ENCODE measurements around the gene SLC44A1.

The SLC44A1 gene

GRCh38 chr9:105275938-105276337 is 31.5 kb downstream of the SLC44A1 start:
- no peak for DNase-seq

GRCh38 chr9:105278751-105279150 is 34.3 kb downstream of the SLC44A1 start:
- no peak for DNase-seq

- DNase-seq = no peak
These were observed 36.2 kb downstream of the SLC44A1 start for GRCh38 chr9:105280691-105281090.

DNA sequence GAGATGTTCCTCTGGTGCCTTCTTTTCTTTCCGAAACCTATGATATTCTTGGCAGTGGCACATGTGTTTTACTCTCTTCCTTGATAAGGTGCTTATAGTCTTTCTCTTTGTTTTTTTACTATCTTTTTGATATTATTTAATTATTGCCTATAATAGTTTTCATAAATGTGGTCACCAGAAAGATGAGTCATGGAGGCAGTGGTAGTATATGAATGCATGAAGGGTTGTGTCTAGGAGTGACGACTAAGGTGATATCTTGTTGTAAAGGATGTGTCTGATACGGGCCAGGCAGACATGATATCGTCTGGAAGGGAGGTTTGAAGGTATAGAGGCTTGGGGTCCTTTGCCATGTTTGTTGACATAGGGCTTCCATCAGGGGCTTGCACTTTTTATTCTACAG is 36.8 kb downstream of the SLC44A1 start:
- no peak for DNase-seq

DNA sequence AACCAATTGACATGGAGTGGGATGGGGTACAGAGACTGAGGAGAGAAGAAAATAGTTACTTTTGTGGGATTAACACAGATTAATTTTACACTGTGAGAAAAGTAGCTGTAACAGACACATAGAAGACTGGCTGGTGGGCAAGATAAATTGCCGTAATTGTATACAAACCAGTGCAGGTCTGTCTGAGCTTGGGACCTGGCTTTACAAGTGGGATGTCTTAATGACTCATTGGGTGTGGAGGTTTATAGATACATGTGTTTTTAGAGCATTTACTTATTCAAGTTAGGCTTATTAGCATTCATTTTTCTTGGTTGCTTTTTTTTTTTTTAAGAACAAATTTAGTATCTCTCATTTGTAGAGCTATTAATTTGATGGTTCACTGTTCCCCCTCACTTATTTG is 37.5 kb downstream of the SLC44A1 start:
- DNase-seq = no peak

DNA sequence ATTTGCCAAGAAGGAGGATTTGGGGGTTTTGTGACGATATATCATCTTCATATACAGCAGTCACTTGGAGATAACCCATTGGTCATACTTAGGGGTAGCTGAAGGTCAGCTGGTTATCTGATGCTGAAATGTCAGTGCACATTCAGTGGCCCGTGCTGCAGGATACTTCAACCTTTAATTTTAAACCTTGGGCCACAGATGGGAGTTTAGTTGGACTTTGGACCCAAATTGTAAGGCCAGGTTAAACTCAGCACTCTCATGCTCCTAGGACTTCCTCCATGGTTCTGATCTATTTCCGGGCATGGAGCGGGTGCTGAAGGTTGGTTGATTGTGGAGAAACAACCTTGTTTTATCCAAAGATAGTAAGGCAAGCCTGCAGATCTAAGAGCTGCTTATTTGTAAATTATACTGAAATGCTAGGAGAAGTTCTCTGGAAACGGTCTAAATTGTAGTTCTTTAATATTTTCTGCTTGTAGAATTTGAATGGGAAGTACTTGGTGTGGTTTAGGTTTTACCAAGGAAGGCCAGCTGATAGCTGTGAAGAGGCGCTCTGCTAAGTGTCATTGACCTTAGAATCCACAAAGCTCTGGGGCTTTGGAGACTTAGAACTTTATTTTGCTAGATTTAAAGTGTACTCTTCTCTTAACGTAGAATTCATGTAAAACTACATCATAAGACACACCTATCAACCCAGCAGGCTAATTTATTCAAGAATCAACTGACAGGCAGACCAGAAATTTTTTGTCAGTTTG is 38.6 kb downstream of the SLC44A1 start:
- no peak for DNase-seq

DNA sequence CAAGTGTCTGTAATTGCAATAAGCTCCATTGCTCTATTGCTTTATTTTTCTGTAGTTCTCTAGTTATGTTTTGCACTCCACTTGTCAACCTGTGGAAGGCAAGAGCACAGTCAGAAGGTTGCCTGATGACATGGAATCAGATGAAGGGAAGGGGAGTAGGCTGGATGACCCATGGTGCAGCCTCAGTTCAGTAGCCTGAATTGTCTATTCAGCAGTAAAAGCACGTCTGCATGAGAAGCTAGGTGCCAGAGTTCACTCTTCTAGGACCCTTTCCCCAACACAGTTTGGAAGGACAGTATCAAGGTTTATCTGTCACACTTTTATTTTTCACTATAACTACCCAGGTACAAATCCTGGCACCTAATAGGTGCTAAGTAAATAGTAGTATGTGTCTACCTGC is 39.3 kb downstream of the SLC44A1 start:
- DNase-seq = no peak

DNA sequence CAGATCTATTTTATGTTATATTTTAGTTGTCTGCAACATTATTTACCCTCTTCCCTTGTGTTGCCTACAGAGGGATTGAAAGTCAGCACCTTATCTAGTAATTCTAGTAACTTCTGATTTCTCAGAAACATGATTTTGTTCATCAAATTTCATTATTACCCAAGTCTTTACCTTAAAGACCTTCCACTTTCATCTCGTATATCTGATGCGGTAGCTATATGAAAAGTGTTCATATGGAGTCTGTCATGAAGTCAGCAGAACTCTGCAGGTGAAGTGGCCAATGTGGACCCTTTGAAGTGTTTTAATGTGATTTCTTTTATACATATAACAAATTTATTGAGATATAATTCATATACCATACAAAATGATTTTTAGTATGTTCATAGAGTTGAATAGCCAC is 40.0 kb downstream of the SLC44A1 start:
- no peak for DNase-seq

- DNase-seq = no peak
These were observed 41.6 kb downstream of the SLC44A1 start for GRCh38 chr9:105286098-105286497.

- no peak for DNase-seq
These were observed 44.9 kb downstream of the SLC44A1 start for GRCh38 chr9:105289305-105289704.

DNA sequence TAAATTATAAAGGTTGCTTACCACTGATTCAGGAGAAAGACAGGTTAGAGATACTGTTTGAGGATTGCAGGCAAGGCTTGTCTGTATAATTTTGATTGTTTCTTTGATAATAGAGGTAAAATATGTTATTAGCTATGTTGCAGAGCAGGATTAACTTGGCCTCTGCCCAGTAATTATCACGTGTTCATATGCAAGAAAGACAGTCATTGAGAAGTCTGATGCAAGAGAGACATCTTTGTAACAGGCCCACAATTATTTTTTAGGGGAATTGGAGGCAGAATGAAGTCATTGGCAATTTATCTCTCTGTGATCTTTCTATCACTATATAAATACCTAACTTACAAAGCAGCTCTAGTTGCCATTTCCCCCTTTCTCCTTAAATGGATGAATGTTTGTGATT is 46.0 kb downstream of the SLC44A1 start:
- DNase-seq = no peak

DNA sequence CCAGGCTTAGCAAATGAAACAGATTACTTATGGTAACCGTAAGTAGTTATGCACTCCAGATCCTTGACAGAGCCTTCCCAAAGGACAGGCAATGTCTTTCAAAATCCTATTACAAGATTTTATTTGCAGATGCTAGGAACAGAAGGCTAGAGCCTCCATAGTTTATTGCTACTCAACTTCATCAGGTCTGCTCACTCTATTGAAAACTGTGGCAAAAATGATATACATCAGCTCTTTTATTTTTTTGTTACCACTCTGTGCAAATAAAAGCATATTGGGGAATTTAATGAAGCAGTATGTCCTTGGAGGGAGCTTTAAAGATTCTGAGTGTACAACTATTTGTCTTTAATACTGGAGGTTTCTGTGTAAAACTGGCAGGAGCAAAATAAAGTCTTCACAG is 46.5 kb downstream of the SLC44A1 start:
- DNase-seq = no peak

GRCh38 chr9:105291422-105291859 is 47.0 kb downstream of the SLC44A1 start:
- no peak for DNase-seq

GRCh38 chr9:105291938-105292337 is 47.5 kb downstream of the SLC44A1 start:
- DNase-seq = no peak

- no peak for DNase-seq
These were observed 49.0 kb downstream of the SLC44A1 start for GRCh38 chr9:105293408-105293807.

DNA sequence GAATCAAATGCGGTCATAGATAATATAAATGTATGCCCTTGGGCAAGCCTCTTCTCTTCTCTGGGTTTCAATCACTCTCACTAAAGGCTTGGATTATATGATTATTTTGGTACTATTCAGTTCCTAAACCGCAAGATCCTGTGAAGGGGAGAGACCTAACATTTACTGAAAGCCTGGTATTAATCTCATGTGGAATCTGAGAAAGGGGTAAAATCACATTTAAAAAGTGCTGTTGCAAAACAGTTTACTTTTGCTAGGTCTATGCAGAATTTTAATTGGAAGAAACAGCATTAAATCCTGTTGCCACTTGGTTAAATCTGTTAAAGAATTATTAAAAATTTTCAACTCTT is 50.7 kb downstream of the SLC44A1 start:
- DNase-seq = no peak

GRCh38 chr9:105295986-105296385 is 51.5 kb downstream of the SLC44A1 start:
- no peak for DNase-seq

- no peak for DNase-seq
These were observed 52.0 kb downstream of the SLC44A1 start for GRCh38 chr9:105296445-105296844.

- DNase-seq = no peak
These were observed 52.4 kb downstream of the SLC44A1 start for GRCh38 chr9:105296877-105297287.

GRCh38 chr9:105297442-105298075 is 53.1 kb downstream of the SLC44A1 start:
- no peak for DNase-seq

DNA sequence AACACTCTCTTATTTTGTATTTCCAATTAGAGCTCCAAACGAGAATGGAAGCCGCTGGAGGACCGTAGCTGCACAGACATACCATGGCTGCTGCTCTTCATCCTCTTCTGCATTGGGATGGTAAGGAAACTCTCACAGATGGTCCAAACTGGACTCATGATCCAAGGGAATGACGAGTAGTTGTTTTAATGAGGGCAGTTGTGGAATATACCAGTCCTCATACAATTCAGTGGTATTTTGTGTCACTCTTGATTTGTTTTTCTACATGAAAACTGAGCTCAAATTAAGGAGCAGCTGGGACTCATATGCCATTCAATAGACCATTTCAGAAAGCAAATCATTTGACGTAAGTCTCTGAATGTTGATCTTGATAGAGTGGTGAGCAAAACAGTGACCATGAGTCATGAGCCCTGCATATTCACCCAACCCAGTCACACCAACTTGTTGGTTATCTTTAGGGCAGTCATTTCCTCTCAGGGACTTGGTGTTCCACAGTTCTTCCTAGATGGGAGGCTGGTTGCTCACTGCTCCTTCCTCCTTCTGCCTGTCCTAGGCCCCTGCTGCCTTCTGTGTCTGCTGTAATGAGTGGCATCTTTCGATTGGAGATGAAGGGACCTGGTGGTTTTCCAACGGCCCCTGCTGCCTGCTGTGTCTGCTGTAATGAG is 54.9 kb downstream of the SLC44A1 start:
- DNase-seq = no peak

DNA sequence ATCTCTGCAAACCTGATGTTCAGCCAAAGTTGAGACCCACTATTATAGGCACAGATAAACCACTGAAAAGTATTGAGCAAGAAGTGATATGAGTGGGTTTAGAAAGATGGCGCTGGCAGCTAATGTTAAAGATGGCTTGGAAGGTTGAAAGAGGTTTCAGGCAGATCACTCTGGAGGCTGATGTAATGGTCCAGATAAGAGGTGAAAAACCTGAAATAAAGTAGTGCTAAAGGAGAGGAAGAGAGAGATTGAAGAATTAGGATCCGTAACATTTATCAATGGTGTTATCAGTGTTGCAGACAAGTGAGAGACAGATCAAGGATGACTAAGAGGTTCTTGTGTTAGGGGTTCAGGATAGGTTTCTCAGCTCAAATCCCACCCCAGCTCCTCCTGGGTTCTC is 58.3 kb downstream of the SLC44A1 start:
- no peak for DNase-seq

DNA sequence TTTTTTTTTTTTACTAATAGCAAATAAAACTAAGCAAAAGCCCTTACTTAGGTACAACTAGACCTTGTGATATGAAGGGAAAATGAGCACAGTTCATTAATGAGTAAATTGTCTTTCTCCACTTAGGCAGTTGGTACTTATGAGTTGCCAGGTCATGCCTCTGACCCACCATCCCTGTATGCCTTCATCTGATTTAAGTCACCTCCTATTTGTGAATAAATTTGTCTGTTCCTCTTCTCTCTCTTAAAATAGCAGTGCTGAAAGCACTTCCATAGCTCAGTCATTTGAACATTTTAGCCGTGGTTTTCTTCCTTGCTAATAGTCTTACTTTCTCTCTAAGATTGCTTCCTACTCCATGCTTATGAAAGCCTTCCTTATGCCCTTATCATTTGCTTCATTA is 61.4 kb downstream of the SLC44A1 start:
- DNase-seq = no peak
